ENCODE results near the gene CCNB2. TPM values are rescaled to one million over a fixed set of nuclear protein-coding genes. Genes with fewer than 3 reads are reported as not detected.

CCNB2 gene
- total RNA-seq, 2 experiments from 2014 or later, result 68.0 to 75.3 TPM

DNA sequence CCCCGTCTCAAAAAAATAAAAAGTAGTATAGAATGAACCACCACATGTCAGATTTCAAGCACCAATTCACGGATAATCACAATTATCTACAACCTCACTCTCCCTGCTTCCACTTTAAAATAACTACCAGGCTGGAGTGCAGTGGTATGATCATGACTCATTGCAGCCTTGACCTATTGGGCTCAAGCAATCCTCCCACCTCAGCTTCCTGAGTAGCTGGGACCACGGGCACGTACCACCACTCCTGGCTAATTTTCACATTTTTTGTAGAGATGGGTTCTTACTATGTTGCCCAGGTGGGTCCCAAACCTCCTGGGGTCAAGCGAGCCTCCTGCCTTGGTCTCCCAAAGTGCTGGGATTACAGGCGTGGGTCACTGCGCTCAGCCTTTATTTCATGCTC lies 63.6 kb downstream of the CCNB2 start:
- Mint-ChIP-seq H3K27me3 (no peaks in the 10 kb centered on the region), H3K9me3 (ENCODE audit: low read depth) (no peaks in the 10 kb centered on the region), H3K27ac (no peak overlapping the region), H3K4me3 (no peak overlapping the region), H3K4me1 (peaks cover 5% of the 10 kb centered on the region), H3K36me3 (ENCODE audit: low read depth) (no peaks in the 10 kb centered on the region)
- no peak for DNase-seq
- intact Hi-C loops (cut with DNase I, micrococcal nuclease), result no loop called here
- POLR2A ChIA-PET, result no interaction called here
- CTCF ChIA-PET, result interaction anchor here (0.8 kb wide), 1 partner anchor 214 kb away, joined by 3 read pairs; no protein-coding TSS in a partner anchor
- no peak for ATAC-seq

DNA sequence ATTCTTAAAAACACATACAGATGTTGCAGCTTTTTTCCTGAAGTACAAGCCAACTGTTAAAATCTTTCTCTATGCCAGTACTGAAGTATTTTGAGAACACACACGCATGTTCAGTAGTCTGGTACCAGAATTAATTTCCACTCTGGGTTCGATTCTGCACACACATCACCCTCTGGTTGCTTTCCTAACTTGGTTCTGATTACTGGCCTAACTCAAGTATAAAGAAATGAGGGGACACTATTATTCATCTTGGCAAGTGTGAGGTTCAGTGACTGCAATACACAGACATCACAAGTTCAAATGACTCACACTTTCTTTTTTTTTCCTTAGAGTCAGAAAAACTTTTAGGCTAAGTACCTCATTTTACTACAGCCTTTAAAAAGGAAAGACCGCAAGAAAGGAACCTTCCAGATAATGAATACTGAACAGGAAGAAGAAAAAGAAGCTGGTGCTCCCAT lies 64.3 kb downstream of the CCNB2 start:
- intact Hi-C loops (cut with DNase I, micrococcal nuclease), result no loop called here
- POLR2A ChIA-PET, result no interaction called here
- peak; percentile 61 for ATAC-seq
- H3K27me3 Mint-ChIP-seq, result peaks cover 2% of the 10 kb centered on the region
- H3K4me1 Mint-ChIP-seq, result peaks cover 5% of the 10 kb centered on the region
- peak overlapping the region; percentile 30 for H3K27ac Mint-ChIP-seq
- H3K4me3 Mint-ChIP-seq, result no peak overlapping the region
- no peak for DNase-seq
- H3K36me3 Mint-ChIP-seq (ENCODE audit: low read depth), result no peaks in the 10 kb centered on the region
- peaks cover 2% of the 10 kb centered on the region for H3K9me3 Mint-ChIP-seq (ENCODE audit: low read depth)
- CTCF ChIA-PET, result interaction anchor here (0.7 to 0.8 kb wide), 2 partner anchors 190 to 360 kb away, joined by 3 to 4 read pairs; no protein-coding TSS in a partner anchor

- Mint-ChIP-seq H3K4me3 (no peak overlapping the region), H3K4me1 (peaks cover 9% of the 10 kb centered on the region), H3K9me3 (ENCODE audit: low read depth) (peaks cover 2% of the 10 kb centered on the region), H3K36me3 (ENCODE audit: low read depth) (no peaks in the 10 kb centered on the region), H3K27ac (no peak overlapping the region), H3K27me3 (peaks cover 4% of the 10 kb centered on the region)
- POLR2A ChIA-PET, result no interaction called here
- CTCF ChIA-PET, result interaction anchor here (0.7 to 0.8 kb wide), 2 partner anchors 72 to 358 kb away, joined by 4 read pairs; no protein-coding TSS in a partner anchor
- intact Hi-C loops (cut with DNase I, micrococcal nuclease), result loop anchor here in 1 of 2 experiments (5.0 kb wide), 1 partner anchor 322 kb away; no protein-coding TSS in a partner anchor
- ATAC-seq (no peak), DNase-seq (no peak)
These were observed 65.5 kb downstream of the CCNB2 start for GRCh38 chr15:59170295-59171066.

DNA sequence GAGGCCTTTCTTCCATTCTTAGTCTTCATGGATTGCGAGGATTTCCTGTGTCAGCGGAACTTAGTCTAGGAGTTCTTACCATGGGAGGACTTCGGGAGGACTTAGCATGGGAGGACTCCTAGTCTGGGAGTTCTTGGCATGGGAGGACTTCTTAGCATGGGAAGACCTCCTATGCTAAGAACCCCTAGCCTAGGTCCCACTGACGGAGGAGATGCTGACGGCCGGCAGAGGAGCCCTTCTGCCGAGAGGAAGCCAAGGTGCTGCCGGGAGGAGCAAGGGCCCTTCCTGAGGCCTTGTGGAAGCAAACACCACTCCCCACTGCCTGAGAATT lies 66.1 kb downstream of the CCNB2 start:
- DNase-seq (no peak), ATAC-seq (no peak)
- no peak overlapping the region for H3K4me3 Mint-ChIP-seq
- ChIA-PET POLR2A (no interaction called here), CTCF (interaction anchor here (1.3 kb wide), 1 partner anchor 11 kb away, joined by 3 read pairs; no protein-coding TSS in a partner anchor)
- H3K27ac Mint-ChIP-seq, result no peak overlapping the region
- no peaks in the 10 kb centered on the region for H3K36me3 Mint-ChIP-seq (ENCODE audit: low read depth)
- intact Hi-C loops (cut with DNase I, micrococcal nuclease), result loop anchor here in 1 of 2 experiments (5.0 kb wide), 1 partner anchor 321 kb away; no protein-coding TSS in a partner anchor
- peaks cover 9% of the 10 kb centered on the region for H3K4me1 Mint-ChIP-seq
- H3K9me3 Mint-ChIP-seq (ENCODE audit: low read depth), result peaks cover 2% of the 10 kb centered on the region
- peaks cover 6% of the 10 kb centered on the region for H3K27me3 Mint-ChIP-seq

DNA sequence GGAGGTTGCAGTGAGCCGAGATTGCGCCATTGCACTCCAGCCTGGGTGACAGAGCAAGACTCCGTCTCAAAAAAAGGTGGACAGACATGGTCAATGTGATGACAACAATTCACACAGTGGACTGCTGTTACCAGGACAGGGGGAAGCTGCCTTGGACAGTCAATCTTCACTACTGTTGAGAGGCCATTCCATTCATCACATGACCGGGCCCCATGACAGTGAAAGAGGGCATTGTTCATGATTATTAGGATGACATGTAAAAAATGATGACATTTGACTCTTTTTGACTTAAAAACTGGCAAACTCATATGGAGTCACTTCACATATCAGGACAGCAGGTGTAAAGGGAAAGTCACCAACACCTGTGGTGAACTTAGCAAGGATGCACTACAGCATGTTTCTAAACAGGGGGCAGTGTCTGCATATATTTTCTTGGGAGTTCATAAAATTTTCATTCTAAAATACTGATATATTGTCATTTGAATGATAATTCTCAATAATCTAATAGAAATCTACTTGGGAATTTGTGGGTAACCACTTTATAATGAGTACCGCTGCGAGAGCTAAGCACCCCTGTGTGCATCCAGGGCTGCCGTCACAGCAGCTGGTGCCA lies 67.4 kb downstream of the CCNB2 start:
- H3K4me1 Mint-ChIP-seq, result peaks cover 11% of the 10 kb centered on the region
- H3K27ac Mint-ChIP-seq, result no peak overlapping the region
- peaks cover 2% of the 10 kb centered on the region for H3K9me3 Mint-ChIP-seq (ENCODE audit: low read depth)
- no peak overlapping the region for H3K4me3 Mint-ChIP-seq
- ATAC-seq (no peak), DNase-seq (no peak)
- ChIA-PET POLR2A (interaction anchor here (0.6 kb wide), 1 partner anchor 625 kb away, joined by 3 read pairs; no protein-coding TSS in a partner anchor), CTCF (interaction anchor here (0.5 to 1.3 kb wide), 5 partner anchors 10 to 916 kb away, joined by 3 to 4 read pairs (median 3); no protein-coding TSS in a partner anchor)
- no peaks in the 10 kb centered on the region for H3K36me3 Mint-ChIP-seq (ENCODE audit: low read depth)
- intact Hi-C loops (cut with DNase I, micrococcal nuclease), result loop anchor here in 1 of 2 experiments (5.0 kb wide), 1 partner anchor 320 kb away; no protein-coding TSS in a partner anchor
- peaks cover 9% of the 10 kb centered on the region for H3K27me3 Mint-ChIP-seq

GRCh38 chr15:59173194-59173593 lies 68.2 kb downstream of the CCNB2 start:
- intact Hi-C loops (cut with DNase I, micrococcal nuclease), result loop anchor here in 1 of 2 experiments (5.0 kb wide), 1 partner anchor 319 kb away; no protein-coding TSS in a partner anchor
- Mint-ChIP-seq H3K4me3 (no peak overlapping the region), H3K27ac (no peak overlapping the region), H3K27me3 (peaks cover 15% of the 10 kb centered on the region), H3K9me3 (ENCODE audit: low read depth) (peaks cover 2% of the 10 kb centered on the region), H3K36me3 (ENCODE audit: low read depth) (no peaks in the 10 kb centered on the region), H3K4me1 (peaks cover 13% of the 10 kb centered on the region)
- POLR2A ChIA-PET, result no interaction called here
- DNase-seq, result no peak
- CTCF ChIA-PET, result interaction anchor here (0.6 to 1.2 kb wide), 3 partner anchors 8 to 355 kb away, joined by 3 to 4 read pairs (median 3); no protein-coding TSS in a partner anchor
- ATAC-seq, result no peak

DNA sequence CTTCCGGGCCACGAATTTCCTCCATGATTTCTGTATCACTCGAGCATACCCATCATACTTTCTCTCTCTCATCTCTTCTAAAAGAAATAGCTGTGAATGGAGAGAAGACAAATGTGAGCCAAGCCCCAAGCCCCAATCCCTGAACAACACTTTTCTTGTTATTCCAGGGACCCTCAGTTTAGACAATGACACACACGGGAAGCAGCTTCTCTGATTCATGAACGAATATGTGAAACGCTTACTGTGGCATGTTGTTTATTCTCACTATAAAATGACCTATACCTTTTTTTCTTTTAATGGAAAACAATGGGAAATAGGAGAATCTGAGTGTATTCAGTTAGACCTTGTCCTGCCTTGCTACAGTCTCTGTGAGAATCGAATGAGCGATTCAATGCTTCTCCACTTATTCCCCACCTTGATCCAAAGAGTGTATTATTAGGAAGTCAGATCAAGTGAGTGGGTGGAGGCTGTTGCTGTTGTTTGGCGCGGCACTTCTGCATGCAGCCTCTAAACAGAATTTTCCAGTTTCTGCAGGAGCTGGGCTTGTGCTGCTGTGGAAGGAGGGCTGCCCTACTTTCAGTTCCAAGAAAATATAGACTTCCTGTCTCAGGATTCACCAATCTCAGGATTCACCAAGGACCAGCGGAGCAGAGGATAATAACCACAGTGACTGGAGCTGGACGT lies 69.3 kb downstream of the CCNB2 start:
- Mint-ChIP-seq H3K4me1 (peaks cover 11% of the 10 kb centered on the region), H3K9me3 (ENCODE audit: low read depth) (peaks cover 2% of the 10 kb centered on the region), H3K27ac (no peak overlapping the region), H3K27me3 (peaks cover 17% of the 10 kb centered on the region), H3K36me3 (ENCODE audit: low read depth) (no peaks in the 10 kb centered on the region), H3K4me3 (no peak overlapping the region)
- ATAC-seq, result no peak
- intact Hi-C loops (cut with DNase I, micrococcal nuclease), result loop anchor here in 1 of 2 experiments (5.0 kb wide), 1 partner anchor 318 kb away; no protein-coding TSS in a partner anchor
- no peak for DNase-seq
- CTCF ChIA-PET, result interaction anchor here (0.6 to 1.6 kb wide), 18 partner anchors 9 to 971 kb away, joined by 3 to 8 read pairs (median 3); no protein-coding TSS in a partner anchor
- POLR2A ChIA-PET, result no interaction called here

Small RNA genes lying within 50 kb of the gene (microRNA-seq; reads per million reads assigned to microRNA genes)
- gene MIR2116 (ENCODE audit: borderline replicate concordance), result 1.8 reads per million

Other genes with a start within 250 kb of the CCNB2 start
- gene SLTM, start 171.5 kb upstream of the CCNB2 start, total RNA-seq, result 10 to 100 TPM; 85.6 to 85.9 TPM
- 10 to 100 TPM; 27.0 to 36.0 TPM for gene RNF111, start 117.5 kb upstream of the CCNB2 start, total RNA-seq
- gene LDHAL6B, start 101.7 kb downstream of the CCNB2 start, total RNA-seq, result not detected

Measured in activated CD4-positive, alpha-beta T cell treated with anti-CD3 and anti-CD28 coated beads for 36 hours (primary cell).